Measurements from ENCODE around the gene SEC24D.

The SEC24D gene

GRCh38 chr4:118773429-118773792 is 62.5 kb downstream of the SEC24D start:
- no peaks in the 10 kb centered on the region for H3K36me3 ChIP-seq (ENCODE audit: control insufficient read depth in 2 of 2, insufficient read depth in 1 of 2, low read length in 2 of 2)
- TF ChIP-seq ZNF561 (tag by site-specific recombination; IDR thresholded peaks at IDR 0.05; ENCODE audit: borderline replicate concordance) (no peak), ZNF202 (tag by site-specific recombination; IDR thresholded peaks at IDR 0.05; ENCODE audit: borderline replicate concordance) (no peak), ZFP69B (tag by site-specific recombination; IDR thresholded peaks at IDR 0.05) (no peak), ZBTB11 (tag by site-specific recombination; conservative IDR thresholded peaks at IDR 0.05; ENCODE audit: low read depth) (no peak), ZSCAN23 (tag by site-specific recombination; IDR thresholded peaks at IDR 0.05) (no peak), ZNF274 (IDR thresholded peaks at IDR 0.05; ENCODE audit: low read length) (no peak), ZNF274 (tag by site-specific recombination; IDR thresholded peaks at IDR 0.05; ENCODE audit: borderline replicate concordance) (no peak), ZNF626 (tag by site-specific recombination; IDR thresholded peaks at IDR 0.05) (no peak), ZNF18 (tag by site-specific recombination; IDR thresholded peaks at IDR 0.05) (no peak), ZNF239 (tag by site-specific recombination; IDR thresholded peaks at IDR 0.05) (no peak)
- CTCF ChIA-PET: interaction anchor here (1.4 to 6.4 kb wide), 4 partner anchors 30 to 196 kb away, joined by 3 to 50 read pairs (median 16); partner anchors contain the start of gene SYNPO2
- H3K9me3 ChIP-seq (ENCODE audit: control insufficient read depth, insufficient read depth, low read depth, low read length): no peaks in the 10 kb centered on the region
- POLR2A ChIA-PET: no interaction called here
- no peak overlapping the region for H3K4me3 ChIP-seq (ENCODE audit: low read depth, low read length)
- H3K27ac ChIP-seq (ENCODE audit: extremely low read depth, low read depth, low read length): no peak overlapping the region
- no peaks in the 10 kb centered on the region for H3K4me1 ChIP-seq (ENCODE audit: control insufficient read depth, insufficient read depth, low read length)

GRCh38 chr4:118772767-118773428 is 63.0 kb downstream of the SEC24D start:
- TF ChIP-seq ZNF571 (tag by site-specific recombination; IDR thresholded peaks at IDR 0.05) (no peak), ZFHX2 (tag by site-specific recombination; conservative IDR thresholded peaks at IDR 0.05) (peak; percentile 29; the same call in 1 of the 2 replicates)
- H3K4me3 ChIP-seq (ENCODE audit: low read depth, low read length): no peak overlapping the region
- H3K36me3 ChIP-seq (ENCODE audit: control insufficient read depth in 2 of 2, insufficient read depth in 1 of 2, low read length in 2 of 2): peaks cover 0 to 3% of the 10 kb centered on the region in 2 experiments; a peak in 1 of 3 replicates
- POLR2A ChIA-PET: no interaction called here
- no peak overlapping the region for H3K27ac ChIP-seq (ENCODE audit: extremely low read depth, low read depth, low read length)
- no peaks in the 10 kb centered on the region for H3K4me1 ChIP-seq (ENCODE audit: control insufficient read depth, insufficient read depth, low read length)
- CTCF ChIA-PET: interaction anchor here (0.6 to 6.4 kb wide), 5 partner anchors 29 to 196 kb away, joined by 3 to 50 read pairs (median 4); partner anchors contain the start of genes SEC24D and SYNPO2
- H3K9me3 ChIP-seq (ENCODE audit: control insufficient read depth, insufficient read depth, low read depth, low read length): no peaks in the 10 kb centered on the region

GRCh38 chr4:118772081-118772766 is 63.7 kb downstream of the SEC24D start:
- ChIA-PET CTCF (interaction anchor here (0.6 to 6.4 kb wide), 16 partner anchors 12 to 331 kb away, joined by 3 to 50 read pairs (median 4); partner anchors contain the start of genes SEC24D and SYNPO2), POLR2A (interaction anchor here (1.0 kb wide), 1 partner anchor 116 kb away, joined by 3 read pairs; the partner anchor contains the start of gene SYNPO2)
- H3K4me3 ChIP-seq (ENCODE audit: low read depth, low read length): no peak overlapping the region
- TF ChIP-seq ZNF146 (tag by site-specific recombination; IDR thresholded peaks at IDR 0.05) (no peak), ZNF776 (tag by site-specific recombination; IDR thresholded peaks at IDR 0.05; ENCODE audit: borderline replicate concordance) (no peak), ZFP69B (tag by site-specific recombination; IDR thresholded peaks at IDR 0.05) (no peak), ZNF654 (tag by site-specific recombination; IDR thresholded peaks at IDR 0.05; ENCODE audit: low read depth) (peak; percentile 87), GFI1B (tag by site-specific recombination; IDR thresholded peaks at IDR 0.05) (no peak)
- no peaks in the 10 kb centered on the region for H3K9me3 ChIP-seq (ENCODE audit: control insufficient read depth, insufficient read depth, low read depth, low read length)
- no peak overlapping the region for H3K27ac ChIP-seq (ENCODE audit: extremely low read depth, low read depth, low read length)
- H3K4me1 ChIP-seq (ENCODE audit: control insufficient read depth, insufficient read depth, low read length): no peaks in the 10 kb centered on the region
- H3K36me3 ChIP-seq (ENCODE audit: control insufficient read depth in 2 of 2, insufficient read depth in 1 of 2, low read length in 2 of 2): peaks cover 0 to 8% of the 10 kb centered on the region in 2 experiments; a peak in 1 of 3 replicates

All from HEK293 (cell line).